Measurements from ENCODE around the gene PAX8.
"Not testable (repeated sequence)": the region's sequence is repeated elsewhere in the genome, so short reads cannot be mapped to it uniquely, and the experiment has no call there.

Gene PAX8

DNA sequence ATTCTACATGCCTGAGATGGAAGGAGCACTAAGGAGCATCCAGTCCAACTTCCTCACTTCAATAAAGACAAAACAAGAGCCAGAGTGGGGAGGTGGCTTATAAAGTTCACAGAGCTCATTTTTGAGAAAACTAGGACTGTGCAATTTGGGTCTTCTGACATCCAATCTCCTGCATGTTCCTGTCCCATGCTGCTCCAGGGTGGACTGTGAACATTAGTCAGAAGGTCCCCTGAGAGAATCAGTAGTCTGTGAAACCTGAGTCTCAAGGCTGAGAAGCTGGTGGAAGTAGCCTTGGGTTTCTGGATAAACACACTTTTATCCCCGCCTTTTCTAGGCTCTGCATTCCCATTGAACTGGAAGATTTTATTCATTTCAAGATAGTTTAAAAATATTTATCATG is 33.1 kb upstream of the PAX8 start:
- POLR2A ChIA-PET; H3K4me3 ChIP-seq (ENCODE audit: low read depth, low read length); H3K36me3 ChIP-seq (ENCODE audit: control insufficient read depth in 2 of 2, insufficient read depth in 1 of 2, low read length in 2 of 2); H3K4me1 ChIP-seq (ENCODE audit: control insufficient read depth, insufficient read depth, low read length); H3K9me3 ChIP-seq (ENCODE audit: control insufficient read depth, insufficient read depth, low read depth, low read length); H3K27ac ChIP-seq (ENCODE audit: extremely low read depth, low read depth, low read length): not testable (repeated sequence)
- TF ChIP-seq ZNF394 (tag by site-specific recombination; IDR thresholded peaks at IDR 0.05; ENCODE audit: borderline replicate concordance), result 0 out of 2 replicates have a peak, but pooled peaks have one; percentile 13
- CTCF ChIA-PET, result interaction anchor here (0.8 to 0.9 kb wide), 2 partner anchors 26 to 77 kb away, joined by 3 to 4 read pairs; no protein-coding TSS in a partner anchor

DNA sequence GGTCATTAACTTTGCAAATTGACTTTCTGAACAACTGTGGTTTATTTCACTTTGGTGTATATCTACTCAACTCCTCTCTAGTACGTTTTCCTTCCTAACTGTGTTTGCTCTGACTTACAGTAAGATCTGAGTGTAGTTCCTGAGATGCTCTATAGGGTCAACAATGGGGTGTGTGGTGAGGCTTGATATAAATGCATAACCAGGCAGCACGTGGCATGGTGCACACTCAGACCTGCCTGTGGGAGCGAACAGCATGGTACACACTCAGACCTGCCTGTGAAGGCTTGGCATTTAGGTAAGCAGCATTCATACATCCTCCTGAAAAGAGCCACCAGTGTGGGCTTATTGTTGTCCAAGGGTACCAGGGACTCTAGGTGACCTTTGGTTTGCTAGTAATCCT is 32.5 kb upstream of the PAX8 start:
- H3K36me3 ChIP-seq (ENCODE audit: control insufficient read depth in 2 of 2, insufficient read depth in 1 of 2, low read length in 2 of 2); H3K9me3 ChIP-seq (ENCODE audit: control insufficient read depth, insufficient read depth, low read depth, low read length); POLR2A ChIA-PET; H3K4me3 ChIP-seq (ENCODE audit: low read depth, low read length); H3K4me1 ChIP-seq (ENCODE audit: control insufficient read depth, insufficient read depth, low read length); H3K27ac ChIP-seq (ENCODE audit: extremely low read depth, low read depth, low read length): not testable (repeated sequence)
- TF ChIP-seq, protein P1, sequence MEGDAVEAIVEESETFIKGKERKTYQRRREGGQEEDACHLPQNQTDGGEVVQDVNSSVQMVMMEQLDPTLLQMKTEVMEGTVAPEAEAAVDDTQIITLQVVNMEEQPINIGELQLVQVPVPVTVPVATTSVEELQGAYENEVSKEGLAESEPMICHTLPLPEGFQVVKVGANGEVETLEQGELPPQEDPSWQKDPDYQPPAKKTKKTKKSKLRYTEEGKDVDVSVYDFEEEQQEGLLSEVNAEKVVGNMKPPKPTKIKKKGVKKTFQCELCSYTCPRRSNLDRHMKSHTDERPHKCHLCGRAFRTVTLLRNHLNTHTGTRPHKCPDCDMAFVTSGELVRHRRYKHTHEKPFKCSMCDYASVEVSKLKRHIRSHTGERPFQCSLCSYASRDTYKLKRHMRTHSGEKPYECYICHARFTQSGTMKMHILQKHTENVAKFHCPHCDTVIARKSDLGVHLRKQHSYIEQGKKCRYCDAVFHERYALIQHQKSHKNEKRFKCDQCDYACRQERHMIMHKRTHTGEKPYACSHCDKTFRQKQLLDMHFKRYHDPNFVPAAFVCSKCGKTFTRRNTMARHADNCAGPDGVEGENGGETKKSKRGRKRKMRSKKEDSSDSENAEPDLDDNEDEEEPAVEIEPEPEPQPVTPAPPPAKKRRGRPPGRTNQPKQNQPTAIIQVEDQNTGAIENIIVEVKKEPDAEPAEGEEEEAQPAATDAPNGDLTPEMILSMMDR (tag by site-specific recombination; IDR thresholded peaks at IDR 0.05), result 0 out of 2 replicates have a peak, but pooled peaks have one; percentile 8
- CTCF ChIA-PET, result interaction anchor here (0.8 kb wide), 1 partner anchor 27 kb away, joined by 3 read pairs; no protein-coding TSS in a partner anchor

DNA sequence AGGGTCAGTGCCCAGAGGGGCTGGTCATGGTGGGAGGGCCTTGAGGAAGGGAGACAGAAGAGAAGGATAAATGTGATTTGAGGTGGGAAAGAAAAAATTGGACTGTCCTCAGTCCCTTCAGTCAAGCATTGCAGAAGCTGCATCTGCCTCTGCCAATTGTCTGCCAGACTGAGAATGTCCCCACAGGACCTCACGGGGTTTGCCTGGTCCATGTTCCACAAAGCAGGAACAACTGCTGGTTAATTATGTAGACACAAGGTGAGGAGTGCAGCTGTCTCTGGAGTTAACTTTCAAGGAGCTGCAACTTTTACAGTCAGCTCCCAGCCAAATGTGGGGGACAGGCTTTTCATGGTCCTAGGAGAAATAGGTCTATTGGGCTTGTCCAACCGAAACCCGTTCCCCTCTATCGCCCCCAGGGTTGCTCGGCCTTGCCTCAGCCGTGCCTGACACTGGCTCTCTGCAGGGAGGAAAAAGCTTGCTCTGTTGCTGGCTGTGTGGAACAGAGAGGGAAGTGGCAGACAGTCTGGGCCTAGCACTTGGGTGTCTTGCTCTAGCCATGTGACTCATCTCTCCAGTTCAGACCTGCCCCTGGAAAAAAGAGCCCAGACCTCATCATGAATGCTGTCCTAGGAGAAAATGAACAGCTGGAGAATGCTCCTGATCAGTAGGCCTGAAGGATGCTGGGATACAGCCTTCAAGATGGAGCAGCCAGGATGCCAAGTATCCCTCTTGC is 31.1 kb upstream of the PAX8 start:
- TF ChIP-seq KLF16 (tag by site-specific recombination; IDR thresholded peaks at IDR 0.05) (no peak), ZNF274 (IDR thresholded peaks at IDR 0.05; ENCODE audit: low read length) (no peak), ZNF274 (tag by site-specific recombination; IDR thresholded peaks at IDR 0.05; ENCODE audit: borderline replicate concordance) (no peak), ZNF76 (tag by site-specific recombination; IDR thresholded peaks at IDR 0.05; ENCODE audit: borderline replicate concordance, low read depth) (no peak)
- Histone ChIP-seq H3K9me3 (ENCODE audit: control insufficient read depth, insufficient read depth, low read depth, low read length) (no peaks in the 10 kb centered on the region), H3K4me1 (ENCODE audit: control insufficient read depth, insufficient read depth, low read length) (no peaks in the 10 kb centered on the region), H3K36me3 (ENCODE audit: control insufficient read depth in 2 of 2, insufficient read depth in 1 of 2, low read length in 2 of 2) (no peaks in the 10 kb centered on the region), H3K27ac (ENCODE audit: extremely low read depth, low read depth, low read length) (no peak overlapping the region), H3K4me3 (ENCODE audit: low read depth, low read length) (no peak overlapping the region)
- ChIA-PET POLR2A (no interaction called here), CTCF (interaction anchor here (0.7 to 1.1 kb wide), 3 partner anchors 13 to 174 kb away, joined by 3 to 4 read pairs (median 3); no protein-coding TSS in a partner anchor)

DNA sequence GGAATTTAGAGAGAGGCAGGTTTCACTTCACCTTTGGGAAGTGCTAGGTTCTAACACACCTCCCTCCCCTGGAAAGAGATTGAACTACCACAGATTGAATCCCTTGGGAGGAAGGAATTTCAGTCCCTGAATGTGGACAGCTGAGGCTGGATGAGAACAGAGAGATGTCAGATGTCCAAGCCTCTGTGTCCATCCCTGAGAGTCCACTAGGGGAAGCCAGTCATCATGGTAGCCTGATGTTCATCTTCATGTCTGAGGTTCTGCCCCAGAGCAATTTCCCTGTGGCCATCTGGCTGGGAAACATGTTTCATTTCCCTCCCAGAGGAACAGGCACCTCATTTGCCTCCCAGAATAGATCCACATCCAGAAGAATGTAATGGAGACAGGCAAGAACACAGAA is 30.1 kb upstream of the PAX8 start:
- H3K36me3 ChIP-seq (ENCODE audit: control insufficient read depth in 2 of 2, insufficient read depth in 1 of 2, low read length in 2 of 2); H3K4me1 ChIP-seq (ENCODE audit: control insufficient read depth, insufficient read depth, low read length); H3K27ac ChIP-seq (ENCODE audit: extremely low read depth, low read depth, low read length); POLR2A ChIA-PET; H3K4me3 ChIP-seq (ENCODE audit: low read depth, low read length); H3K9me3 ChIP-seq (ENCODE audit: control insufficient read depth, insufficient read depth, low read depth, low read length): not testable (repeated sequence)
- CTCF ChIA-PET, result interaction anchor here (0.7 to 1.1 kb wide), 3 partner anchors 59 to 173 kb away, joined by 3 read pairs; no protein-coding TSS in a partner anchor

DNA sequence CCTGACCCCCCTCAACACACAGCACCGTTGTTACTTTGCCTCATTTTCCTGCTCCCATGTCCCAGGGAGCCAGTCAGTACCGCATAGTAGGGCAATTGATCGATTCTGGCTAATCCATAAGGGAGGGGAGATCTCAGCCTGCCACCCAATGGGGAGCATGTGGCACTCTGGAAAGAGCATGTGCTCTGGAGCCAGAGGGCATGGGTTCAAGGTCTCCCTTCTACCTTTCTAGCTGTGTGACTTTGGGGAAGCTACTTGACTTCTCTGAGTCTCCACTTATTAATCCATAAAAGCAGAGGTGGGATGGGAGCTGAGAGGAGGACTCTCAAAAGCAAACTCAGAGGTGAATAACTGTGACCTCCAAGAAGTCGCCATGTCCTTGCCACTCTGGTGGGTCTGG is 27.5 kb upstream of the PAX8 start:
- POLR2A ChIA-PET; H3K27ac ChIP-seq (ENCODE audit: extremely low read depth, low read depth, low read length); CTCF ChIA-PET; H3K4me1 ChIP-seq (ENCODE audit: control insufficient read depth, insufficient read depth, low read length); H3K4me3 ChIP-seq (ENCODE audit: low read depth, low read length); H3K36me3 ChIP-seq (ENCODE audit: control insufficient read depth in 2 of 2, insufficient read depth in 1 of 2, low read length in 2 of 2); H3K9me3 ChIP-seq (ENCODE audit: control insufficient read depth, insufficient read depth, low read depth, low read length): not testable (repeated sequence)

DNA sequence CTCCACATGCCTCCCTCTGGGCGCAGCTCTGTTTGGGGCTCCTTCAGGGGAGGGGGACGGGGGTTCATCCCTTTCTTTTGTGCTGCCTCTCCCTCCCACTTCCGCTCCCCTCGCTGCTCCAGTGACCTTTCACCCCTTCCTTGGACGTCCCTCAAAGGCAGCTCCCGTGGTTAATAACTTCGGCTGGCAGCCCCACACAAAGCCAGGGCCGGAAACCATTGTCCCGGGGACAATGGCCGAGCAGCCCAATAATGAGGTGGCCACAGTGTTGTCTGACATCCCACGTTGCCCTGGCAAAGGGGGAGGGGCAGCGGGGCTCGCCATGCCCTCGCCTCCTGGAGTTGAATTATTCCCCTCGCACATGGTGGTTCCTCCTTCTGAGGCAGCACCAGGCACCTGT is 27.0 kb upstream of the PAX8 start:
- H3K27ac ChIP-seq (ENCODE audit: extremely low read depth, low read depth, low read length); CTCF ChIA-PET; H3K9me3 ChIP-seq (ENCODE audit: control insufficient read depth, insufficient read depth, low read depth, low read length); POLR2A ChIA-PET; H3K4me1 ChIP-seq (ENCODE audit: control insufficient read depth, insufficient read depth, low read length); H3K36me3 ChIP-seq (ENCODE audit: control insufficient read depth in 2 of 2, insufficient read depth in 1 of 2, low read length in 2 of 2); H3K4me3 ChIP-seq (ENCODE audit: low read depth, low read length): not testable (repeated sequence)
